Stomach (tissue), 4 donors: Measurements from ENCODE around the gene ANKRD31.

Experiments used
- CTCF ChIP-seq, 7 experiments: fragments of 450-650 bp in 4 of 7; fragments of 200-600 bp in 3 of 7; sonication (generic) in 3 of 7; IDR thresholded peaks; one replicate each; pipeline ENCODE4 v1.5.1; 2016 to 2019; ENCODE audit warnings: antibody characterized with exemption in 7 of 7, control low read depth in 2 of 7, mild to moderate bottlenecking in 1 of 7
- POLR2AphosphoS5 ChIP-seq, 3 donors: sonication (generic); formaldehyde crosslinking; IDR thresholded peaks; one replicate each; pipeline ENCODE4 v1.6.1; 2016; ENCODE audit warnings: antibody characterized with exemption in 3 of 3

- TF ChIP-seq CTCF (IDR thresholded peaks at IDR 0.05) (no peak), POLR2AphosphoS5 (IDR thresholded peaks at IDR 0.05) (peak in 2 of 3 donors; percentile 77 to 87)
Measured at GRCh38 chr5:75037106-75037505, 199.6 kb downstream of the ANKRD31 start.
